Glomerular visceral epithelial cell (primary cell): ENCODE results near the gene DNAH2.

Source experiments
- DNase-seq: peaks from one replicate; pipeline ENCODE4 v3.0.0-alpha.2; 2016; ENCODE audit errors: extremely low spot score

Gene DNAH2

GRCh38 chr17:7838090-7839075 is 120.8 kb downstream of the DNAH2 start:
- DNase-seq, result peak; percentile 66

- no peak for DNase-seq
These were observed 121.8 kb downstream of the DNAH2 start for GRCh38 chr17:7839190-7839875.

- no peak for DNase-seq
These were observed 122.3 kb downstream of the DNAH2 start for GRCh38 chr17:7839876-7840261.

- no peak for DNase-seq
These were observed 122.9 kb downstream of the DNAH2 start for GRCh38 chr17:7840441-7840840.

- DNase-seq, result no peak
These were observed 123.3 kb downstream of the DNAH2 start for GRCh38 chr17:7840875-7841274.

- peak; percentile 91 for DNase-seq
These were observed 123.9 kb downstream of the DNAH2 start for GRCh38 chr17:7841396-7841914.

- DNase-seq, result peak; percentile 86
These were observed 124.4 kb downstream of the DNAH2 start for GRCh38 chr17:7841915-7842379.

GRCh38 chr17:7842380-7843256 is 125.1 kb downstream of the DNAH2 start:
- peak; percentile 92 for DNase-seq

GRCh38 chr17:7843257-7843535 is 125.7 kb downstream of the DNAH2 start:
- DNase-seq, result no peak

GRCh38 chr17:7843536-7844291 is 126.2 kb downstream of the DNAH2 start:
- peak; percentile 85 for DNase-seq

- DNase-seq, result peak; percentile 94
These were observed 127.0 kb downstream of the DNAH2 start for GRCh38 chr17:7844292-7845154.

GRCh38 chr17:7845359-7846062 is 128.0 kb downstream of the DNAH2 start:
- DNase-seq, result no peak

GRCh38 chr17:7846063-7846735 is 128.7 kb downstream of the DNAH2 start:
- no peak for DNase-seq

- no peak for DNase-seq
These were observed 129.5 kb downstream of the DNAH2 start for GRCh38 chr17:7846765-7847661.

GRCh38 chr17:7848131-7848579 is 130.6 kb downstream of the DNAH2 start:
- DNase-seq, result no peak

GRCh38 chr17:7848739-7849129 is 131.2 kb downstream of the DNAH2 start:
- DNase-seq, result no peak

- DNase-seq, result no peak
These were observed 131.7 kb downstream of the DNAH2 start for GRCh38 chr17:7849130-7849750.
